Panc1 (cell line): ENCODE measurements around the gene STARD4. TPM values are rescaled to one million over a fixed set of nuclear protein-coding genes. Genes with fewer than 3 reads are reported as not detected.

ENCODE experiments used
- ATAC-seq: fragments of 200-7000 bp; cut with Tn5 transposase; 2 replicates; pipeline ENCODE4 v1.9.1; 2020; ENCODE audit warnings: mild to moderate bottlenecking, moderate library complexity
- BruUV-seq: library from RNA; stranded (reverse); fragments of 400-500 nt; replicated peaks from 2 replicates; lab custom pipeline; 2021; lab: Mats Ljungman, UMichigan
- CTCF ChIA-PET: fragments of 300-600 bp; sonication (Branson Sonifier 250); formaldehyde crosslinking; loops from one replicate; lab custom pipeline; 2022; ENCODE audit warnings: antibody characterized with exemption; lab: Charles Lee
- POLR2A ChIA-PET: fragments of 300-600 bp; sonication (Branson Sonifier 250); formaldehyde crosslinking; loops from one replicate; lab custom pipeline; 2022; ENCODE audit warnings: antibody characterized with exemption; lab: Charles Lee
- DNase-seq: peaks from one replicate; pipeline ENCODE4 v3.0.0-alpha.2; 2010; ENCODE audit warnings: low read depth, low spot score
- H3K27ac ChIP-seq: 2 replicates; pipeline ENCODE4 v1.5.1; 2011; ENCODE audit warnings: mild to moderate bottlenecking, low read length, inconsistent platforms
- H3K27me3 ChIP-seq: fragments of 200-500 bp; sonication (Bioruptor generic); 2 replicates; pipeline ENCODE4 v1.6.0; 2014; ENCODE audit warnings: low read length, inconsistent platforms; ENCODE audit not compliant: control insufficient read depth, insufficient read depth
- H3K36me3 ChIP-seq: fragments of 200-500 bp; sonication (Bioruptor generic); 2 replicates; pipeline ENCODE4 v1.5.1; 2014; ENCODE audit warnings: inconsistent platforms, mild to moderate bottlenecking, low read length, moderate library complexity; ENCODE audit not compliant: control insufficient read depth, insufficient read depth
- H3K4me1 ChIP-seq: 2 replicates; pipeline ENCODE4 v1.5.1; 2011; ENCODE audit warnings: inconsistent platforms, mild to moderate bottlenecking, low read length, moderate library complexity; ENCODE audit not compliant: control insufficient read depth, insufficient read depth
- H3K4me3 ChIP-seq, 2 experiments: 2 replicates each; pipeline ENCODE4 v1.5.1; 2011 to 2012; ENCODE audit warnings: low read depth in 2 of 2, low read length in 2 of 2, mild to moderate bottlenecking in 2 of 2, inconsistent platforms in 1 of 2, moderate library complexity in 1 of 2
- H3K9me3 ChIP-seq: fragments of 200-500 bp; sonication (Bioruptor generic); 2 replicates; pipeline ENCODE4 v1.5.1; 2014; ENCODE audit warnings: low read depth, mild to moderate bottlenecking, inconsistent platforms, low read length, moderate library complexity; ENCODE audit not compliant: control insufficient read depth, insufficient read depth
- CTCF ChIP-seq: fragments of 450-650 bp; IDR thresholded peaks from 2 replicates; pipeline ENCODE4 v1.5.1; 2017; ENCODE audit warnings: mild to moderate bottlenecking
- POLR2AphosphoS5 ChIP-seq: IDR thresholded peaks from 2 replicates; pipeline ENCODE4 v1.6.1; 2012; ENCODE audit warnings: mild to moderate bottlenecking, low read depth, low read length, moderate library complexity
- REST ChIP-seq, 2 experiments: IDR thresholded peaks; 2 replicates each; pipeline ENCODE4 v1.6.1; 2011 to 2012; ENCODE audit warnings: low read depth in 2 of 2, control low read depth in 1 of 2, low read length in 1 of 2, mild to moderate bottlenecking in 1 of 2, moderate library complexity in 1 of 2; ENCODE audit not compliant: insufficient read depth in 1 of 2
- SIN3A ChIP-seq: IDR thresholded peaks from 2 replicates; pipeline ENCODE4 v1.6.1; 2012; ENCODE audit warnings: low read depth, mild to moderate bottlenecking, low read length, moderate library complexity, borderline replicate concordance; ENCODE audit not compliant: insufficient read depth
- TCF7L2 ChIP-seq: IDR thresholded peaks from 2 replicates; pipeline ENCODE4 v1.6.1; 2011; ENCODE audit warnings: mild to moderate bottlenecking, low read depth, low read length, inconsistent platforms
- in situ Hi-C: cut with HindIII; loops from 2 replicates; pipeline ENCODE4 v1.10.0; 2016; ENCODE audit warnings: low sequenced_read_pairs, low pct_unique_long_range_greater_than_20kb
- intact Hi-C: fragments of 100-400 bp; cut with micrococcal nuclease; formaldehyde crosslinking; loops from one replicate; pipeline ENCODE4 v1.10.0; 2022; ENCODE audit not compliant: unreplicated experiment
- total RNA-seq: library from RNA; stranded (reverse); gene quantifications from one replicate; pipeline ENCODE4 v1.2.1, GENCODE V29; 2021; ENCODE audit not compliant: unreplicated experiment

STARD4 gene
- total RNA-seq, 1 experiment from 2014 or later = 26.0 TPM

- no peaks in the 10 kb centered on the region for H3K4me1 ChIP-seq
- ATAC-seq = no peak
- CTCF ChIA-PET = no interaction called here
- in situ Hi-C loops (no loop called here), intact Hi-C loops (no loop called here)
- no peak overlapping the region for H3K27ac ChIP-seq
- DNase-seq = no peak
- no peak overlapping the region for H3K4me3 ChIP-seq
- POLR2A ChIA-PET = interaction anchor here (0.7 kb wide), 1 partner anchor 20 kb away, joined by 29 read pairs; no protein-coding TSS in a partner anchor
- TF ChIP-seq CTCF (no peak), REST (IDR thresholded peaks at IDR 0.05; ENCODE audit: insufficient read depth in 1 of 2, low read depth in 2 of 2, low read length in 1 of 2) (no peak)
- H3K36me3 ChIP-seq = no peaks in the 10 kb centered on the region; the same call in 1 of the 2 replicates
- no peaks in the 10 kb centered on the region for H3K27me3 ChIP-seq
- no peaks in the 10 kb centered on the region for H3K9me3 ChIP-seq
- BruUV-seq = no TSS peak
Measured at GRCh38 chr5:111494355-111494999, 17.9 kb downstream of the STARD4 start.

- ChIA-PET POLR2A (no interaction called here), CTCF (no interaction called here)
- BruUV-seq = no TSS peak
- H3K27ac ChIP-seq = no peak overlapping the region
- H3K9me3 ChIP-seq = no peaks in the 10 kb centered on the region
- intact Hi-C loops (no loop called here), in situ Hi-C loops (no loop called here)
- no peaks in the 10 kb centered on the region; the same call in 1 of the 2 replicates for H3K36me3 ChIP-seq
- no peak overlapping the region for H3K4me3 ChIP-seq
- H3K27me3 ChIP-seq = no peaks in the 10 kb centered on the region
- ATAC-seq (no peak), DNase-seq (no peak)
- TF ChIP-seq SIN3A (no peak), TCF7L2 (no peak), POLR2AphosphoS5 (no peak), CTCF (no peak), REST (IDR thresholded peaks at IDR 0.05; ENCODE audit: insufficient read depth in 1 of 2, low read depth in 2 of 2, low read length in 1 of 2) (no peak)
- H3K4me1 ChIP-seq = no peaks in the 10 kb centered on the region
Measured at GRCh38 chr5:111493031-111493430, 19.3 kb downstream of the STARD4 start.
